ENCODE results near the gene ASAP3. TPM values are rescaled to one million over a fixed set of nuclear protein-coding genes. Genes with fewer than 3 reads are reported as not detected.

The ASAP3 gene
- total and polyA plus RNA-seq, 3 donors from 2014 or later: 34.1 to 48.0 (median 43.1) TPM

DNA sequence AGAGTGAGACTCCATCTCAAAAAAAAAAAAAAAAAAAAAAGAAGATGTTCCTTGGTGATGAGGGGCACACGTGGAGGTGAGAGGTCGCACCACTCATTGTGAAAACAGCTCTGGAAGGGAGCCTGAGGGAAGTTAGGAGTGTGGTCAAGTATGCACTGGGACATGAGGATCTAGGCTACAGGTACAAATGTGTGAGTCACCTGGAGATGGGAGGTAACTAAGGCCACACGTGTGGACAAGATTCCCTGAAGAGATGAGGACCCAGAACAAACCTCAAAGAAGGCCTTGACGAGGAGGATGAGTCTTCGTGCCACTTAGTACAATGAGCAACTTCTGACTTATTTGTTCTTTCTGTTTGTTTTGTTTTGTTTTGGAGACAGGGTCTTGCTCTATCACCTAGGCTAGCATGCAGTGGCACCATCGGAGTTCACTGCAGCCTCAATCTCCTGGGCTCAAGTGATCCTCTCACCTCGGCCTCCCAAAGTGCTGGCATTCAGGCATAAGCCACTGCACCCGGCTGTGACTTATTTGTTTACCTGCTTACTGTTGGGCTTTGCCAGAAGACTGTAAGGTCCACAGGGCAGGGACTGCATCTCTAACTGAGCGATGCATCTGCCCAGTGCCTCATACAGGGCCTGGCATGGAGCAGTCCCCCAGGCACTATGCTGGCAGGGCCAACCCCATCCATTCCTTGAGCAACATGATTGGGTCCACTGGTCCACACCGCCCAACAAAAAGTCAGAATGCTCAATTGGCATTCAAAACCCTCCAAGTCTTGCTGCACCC lies 6.4 kb downstream of the ASAP3 start:
- Histone ChIP-seq H3K4me3 (no peak overlapping the region), H3K4me1 (peaks cover 20% of the 10 kb centered on the region), H3K27ac (no peak overlapping the region), H3K36me3 (ENCODE audit: low read depth, missing control alignments) (no peaks in the 10 kb centered on the region), H3K27me3 (no peaks in the 10 kb centered on the region), H3K9me3 (no peaks in the 10 kb centered on the region)
- WGBS, 2 donors: 87 to 89% methylated on average over 9 to 10 of the region's 10 CpGs
- intact Hi-C loops (cut with DNase I; ENCODE audit: low total_unique reads): no loop called here
- DNase-seq: no peak
- TF ChIP-seq POLR2A (IDR thresholded peaks at IDR 0.05): no peak
- TF ChIP-seq, protein P1, sequence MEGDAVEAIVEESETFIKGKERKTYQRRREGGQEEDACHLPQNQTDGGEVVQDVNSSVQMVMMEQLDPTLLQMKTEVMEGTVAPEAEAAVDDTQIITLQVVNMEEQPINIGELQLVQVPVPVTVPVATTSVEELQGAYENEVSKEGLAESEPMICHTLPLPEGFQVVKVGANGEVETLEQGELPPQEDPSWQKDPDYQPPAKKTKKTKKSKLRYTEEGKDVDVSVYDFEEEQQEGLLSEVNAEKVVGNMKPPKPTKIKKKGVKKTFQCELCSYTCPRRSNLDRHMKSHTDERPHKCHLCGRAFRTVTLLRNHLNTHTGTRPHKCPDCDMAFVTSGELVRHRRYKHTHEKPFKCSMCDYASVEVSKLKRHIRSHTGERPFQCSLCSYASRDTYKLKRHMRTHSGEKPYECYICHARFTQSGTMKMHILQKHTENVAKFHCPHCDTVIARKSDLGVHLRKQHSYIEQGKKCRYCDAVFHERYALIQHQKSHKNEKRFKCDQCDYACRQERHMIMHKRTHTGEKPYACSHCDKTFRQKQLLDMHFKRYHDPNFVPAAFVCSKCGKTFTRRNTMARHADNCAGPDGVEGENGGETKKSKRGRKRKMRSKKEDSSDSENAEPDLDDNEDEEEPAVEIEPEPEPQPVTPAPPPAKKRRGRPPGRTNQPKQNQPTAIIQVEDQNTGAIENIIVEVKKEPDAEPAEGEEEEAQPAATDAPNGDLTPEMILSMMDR (IDR thresholded peaks at IDR 0.05): no peak

DNA sequence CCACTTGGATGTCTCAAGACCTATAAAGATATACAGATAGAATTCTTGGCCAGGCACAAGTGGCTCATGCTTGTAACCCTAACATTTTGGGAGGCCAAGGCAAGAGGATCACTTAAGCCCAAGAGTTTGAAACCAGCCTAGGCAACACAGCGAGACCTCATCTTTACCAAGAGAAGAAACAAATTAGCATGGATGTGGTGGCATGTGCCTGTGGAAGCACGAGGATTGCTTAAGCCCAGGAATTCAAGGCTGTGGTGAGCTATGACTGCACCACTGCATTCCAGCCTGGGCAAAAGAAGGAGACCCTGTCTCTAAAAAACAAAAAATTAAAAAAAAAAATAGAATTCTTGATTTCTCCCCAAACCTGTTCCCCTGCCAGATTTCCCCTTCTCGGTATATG lies 8.3 kb downstream of the ASAP3 start:
- Histone ChIP-seq H3K9me3 (no peaks in the 10 kb centered on the region), H3K27ac (no peak overlapping the region), H3K27me3 (no peaks in the 10 kb centered on the region), H3K36me3 (ENCODE audit: low read depth, missing control alignments) (no peaks in the 10 kb centered on the region), H3K4me1 (peaks cover 10% of the 10 kb centered on the region), H3K4me3 (no peak overlapping the region)
- intact Hi-C loops (cut with DNase I; ENCODE audit: low total_unique reads): no loop called here
- TF ChIP-seq, protein P1 (IDR thresholded peaks at IDR 0.05): no peak
- WGBS, 2 donors: 83 to 88% methylated on average over 3 of the region's 3 CpGs
- DNase-seq: no peak

DNA sequence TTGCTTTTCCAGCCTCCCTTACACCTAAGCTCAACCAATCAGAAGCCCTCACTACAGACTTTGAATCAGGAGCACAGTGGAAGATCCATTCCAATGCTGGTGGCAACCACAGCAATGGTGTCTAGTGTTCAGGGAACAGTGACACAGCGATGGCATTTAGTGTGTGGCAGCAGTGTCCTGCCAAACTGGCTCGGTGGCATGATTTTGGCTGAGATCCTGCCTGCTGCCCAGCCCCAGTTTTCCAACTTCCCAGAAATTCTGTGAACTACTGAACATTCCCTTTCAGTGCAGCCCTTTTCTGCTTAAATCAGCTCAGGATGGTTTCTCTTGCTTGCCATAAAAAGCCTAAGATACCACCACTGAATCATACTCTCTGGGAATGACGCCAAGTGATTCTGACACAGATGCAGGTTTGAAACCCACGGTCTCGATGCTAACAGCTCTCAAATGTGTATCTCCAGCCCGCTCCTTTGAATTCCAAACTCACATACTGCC lies 8.8 kb downstream of the ASAP3 start:
- H3K27ac ChIP-seq: no peak overlapping the region
- no peaks in the 10 kb centered on the region for H3K36me3 ChIP-seq (ENCODE audit: low read depth, missing control alignments)
- 67 to 79% methylated on average over 4 to 6 of the region's 6 CpGs for WGBS, 2 donors
- TF ChIP-seq, protein P1 (IDR thresholded peaks at IDR 0.05): no peak
- TF ChIP-seq POLR2A (IDR thresholded peaks at IDR 0.05): no peak
- DNase-seq: no peak
- intact Hi-C loops (cut with DNase I; ENCODE audit: low total_unique reads): no loop called here
- H3K27me3 ChIP-seq: no peaks in the 10 kb centered on the region
- H3K9me3 ChIP-seq: no peaks in the 10 kb centered on the region
- H3K4me1 ChIP-seq: peaks cover 10% of the 10 kb centered on the region
- H3K4me3 ChIP-seq: no peak overlapping the region

DNA sequence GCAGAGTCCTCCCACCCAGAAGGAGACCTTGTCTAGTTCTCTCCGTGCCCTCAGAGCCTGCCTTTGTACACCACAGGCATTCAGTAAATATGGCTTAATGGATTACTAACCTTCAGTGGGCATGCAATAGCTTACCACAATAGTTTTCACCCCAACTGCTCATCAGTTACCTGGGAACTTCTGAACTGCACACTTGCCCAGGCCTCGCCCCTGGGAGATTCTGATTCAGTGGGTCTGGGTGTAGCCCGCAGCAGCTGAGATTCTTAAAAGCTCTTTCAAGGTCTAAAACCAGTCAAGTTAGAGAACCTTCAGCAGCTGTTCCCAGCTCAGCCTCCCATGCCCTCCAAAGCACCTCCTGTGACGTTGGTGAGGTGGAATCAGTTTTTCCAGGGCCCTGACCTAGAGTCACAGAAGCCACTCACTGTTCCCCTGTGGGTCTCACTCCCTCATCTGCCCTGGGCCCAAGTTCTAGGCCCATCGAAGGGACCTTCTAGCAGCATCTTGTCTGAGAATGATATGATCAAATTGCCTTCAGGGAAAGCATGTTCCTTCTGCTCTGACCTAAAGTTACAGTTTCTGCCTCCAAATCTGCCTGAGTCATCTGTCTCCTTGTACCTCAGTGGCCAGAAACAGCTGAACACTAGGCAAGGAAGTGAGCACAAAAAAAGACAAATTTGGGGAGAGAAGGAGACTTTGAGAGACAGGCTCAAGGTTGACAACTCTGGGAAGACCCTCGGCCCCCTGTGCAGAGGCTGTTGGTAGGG lies 10.8 kb downstream of the ASAP3 start:
- Histone ChIP-seq H3K27ac (peak overlapping the region in 1 of 2 donors; percentile 12), H3K36me3 (ENCODE audit: low read depth, missing control alignments) (no peaks in the 10 kb centered on the region), H3K4me3 (no peak overlapping the region), H3K27me3 (no peaks in the 10 kb centered on the region), H3K9me3 (no peaks in the 10 kb centered on the region), H3K4me1 (peaks cover 7% of the 10 kb centered on the region)
- 66 to 83% methylated on average over 3 to 6 of the region's 6 CpGs for WGBS, 2 donors
- intact Hi-C loops (cut with DNase I; ENCODE audit: low total_unique reads): no loop called here
- TF ChIP-seq, protein P1 (IDR thresholded peaks at IDR 0.05): no peak
- TF ChIP-seq POLR2A (IDR thresholded peaks at IDR 0.05): no peak
- no peak for DNase-seq
